ENCODE data around the gene SFMBT1. TPM values are rescaled to one million over a fixed set of nuclear protein-coding genes. Genes with fewer than 3 reads are reported as not detected.
A peak's percentile ranks its signal among the peaks of the same experiment; 100 is the strongest.

Gene SFMBT1
- total and polyA plus RNA-seq, 2 experiments from 2014 or later = 5.3 to 24.0 TPM

GRCh38 chr3:52892290-52892624 is 153.6 kb downstream of the SFMBT1 start:
- Mint-ChIP-seq H3K27me3 (ENCODE audit: insufficient read depth, low read depth, poor library complexity) (no peaks in the 10 kb centered on the region), H3K36me3 (ENCODE audit: low read depth) (peaks cover 5% of the 10 kb centered on the region; the same call in 1 of the 3 replicates), H3K27ac (no peak overlapping the region), H3K4me1 (peaks cover 12% of the 10 kb centered on the region), H3K9me3 (no peaks in the 10 kb centered on the region; the same call in 2 of the 3 replicates), H3K4me3 (no peak overlapping the region)
- no peak overlapping the region for H3K4me2 ChIP-seq
- H2AFZ ChIP-seq = no peak overlapping the region
- no peak overlapping the region for H3K27ac ChIP-seq (ENCODE audit: low read depth)
- H4K20me1 ChIP-seq (replicated peaks; ENCODE audit: insufficient read depth) = peaks cover 27% of the 10 kb centered on the region
- ATAC-seq (no peak), DNase-seq (ENCODE audit: low spot score) (peak; percentile 33)
- H3K4me1 ChIP-seq (ENCODE audit: insufficient read depth) = peaks cover 8% of the 10 kb centered on the region
- no peaks in the 10 kb centered on the region for H3K9me2 ChIP-seq (ENCODE audit: insufficient read depth)
- H3K27me3 ChIP-seq (ENCODE audit: insufficient read depth) = no peaks in the 10 kb centered on the region
- H3K4me3 ChIP-seq = no peak overlapping the region
- no peak for TF ChIP-seq ZNF331 (CRISPR knock-in tag; IDR thresholded peaks at IDR 0.05; ENCODE audit: low read depth)
- no peak for TF ChIP-seq ZNF462 (CRISPR knock-in tag; IDR thresholded peaks at IDR 0.05)
- no peak for TF ChIP-seq REST (IDR thresholded peaks at IDR 0.05; ENCODE audit: unreplicated experiment)
- no peak for TF ChIP-seq ZNF114 (CRISPR knock-in tag; IDR thresholded peaks at IDR 0.05)
- no peak for TF ChIP-seq NANOG (IDR thresholded peaks at IDR 0.05; ENCODE audit: borderline replicate concordance)
- no peak for TF ChIP-seq POLR2AphosphoS5 (IDR thresholded peaks at IDR 0.05; ENCODE audit: low read depth)
- TF ChIP-seq CREB1 (CRISPR knock-in tag; IDR thresholded peaks at IDR 0.05; ENCODE audit: low read depth) = no peak
- no peak for TF ChIP-seq STAT1 (IDR thresholded peaks at IDR 0.05; ENCODE audit: unreplicated experiment)
- no peak for TF ChIP-seq JUNB (IDR thresholded peaks at IDR 0.05; ENCODE audit: unreplicated experiment)
- TF ChIP-seq ETS1 (IDR thresholded peaks at IDR 0.05) = no peak
- TF ChIP-seq CTCF (conservative IDR thresholded peaks at IDR 0.05; ENCODE audit: low read depth in 2 of 2) = no peak
- no peak for TF ChIP-seq EZH2phosphoT487 (IDR thresholded peaks at IDR 0.05; ENCODE audit: unreplicated experiment)
- TF ChIP-seq EZH2 (IDR thresholded peaks at IDR 0.05; ENCODE audit: low read depth, unreplicated experiment) = no peak
- H3K36me3 ChIP-seq (ENCODE audit: insufficient read depth) = no peaks in the 10 kb centered on the region; the same call in 1 of the 2 replicates
- H3F3A ChIP-seq (replicated peaks; ENCODE audit: low read depth) = peaks cover 11% of the 10 kb centered on the region
- peaks cover 58% of the 10 kb centered on the region for H3K79me2 ChIP-seq (replicated peaks; ENCODE audit: insufficient read depth)

Measured in GM23338 (cell line).